OCI-LY3 (cell line): Measurements from ENCODE around the gene CNTF.
A peak's percentile ranks its signal among the peaks of the same experiment; 100 is the strongest.

Experiments used
- H2AFZ ChIP-seq: fragments of 200-600, 300-600 bp; shearing (Covaris generic); 2 replicates; pipeline ENCODE4 v1.6.0; 2014; ENCODE audit warnings: antibody characterized with exemption, low read depth, low read length
- H3K27ac ChIP-seq: fragments of 200-600, 300-600 bp; sonication (generic); 2 replicates; pipeline ENCODE4 v1.5.1; 2014; ENCODE audit warnings: mild to moderate bottlenecking, low read length, moderate library complexity, mixed read lengths
- H3K27me3 ChIP-seq: fragments of 200-600, 300-600 bp; sonication (generic); 2 replicates; pipeline ENCODE4 v1.6.1; 2014; ENCODE audit warnings: low read depth, low read length, mixed read lengths
- H3K36me3 ChIP-seq: fragments of 200-600, 300-600 bp; sonication (generic); replicated peaks from 2 replicates; pipeline ENCODE3; 2014; ENCODE audit warnings: low read depth, low read length, mixed read lengths
- H3K4me1 ChIP-seq: fragments of 300-600, 200-600 bp; sonication (generic); 2 replicates; pipeline ENCODE4 v1.6.1; 2014; ENCODE audit warnings: low read length, mixed read lengths
- H3K4me2 ChIP-seq: fragments of 200-600, 300-600 bp; sonication (generic); 2 replicates; pipeline ENCODE4 v1.6.1; 2014; ENCODE audit warnings: low read length, mixed read lengths
- H3K4me3 ChIP-seq: fragments of 300-600, 200-600 bp; sonication (generic); 2 replicates; pipeline ENCODE4 v1.5.1; 2014; ENCODE audit warnings: antibody characterized with exemption, mild to moderate bottlenecking, low read length, moderate library complexity
- H3K79me2 ChIP-seq: fragments of 300-600, 200-600 bp; shearing (Covaris generic); 2 replicates; pipeline ENCODE4 v1.6.1; 2014; ENCODE audit warnings: mild to moderate bottlenecking, low read length, mixed read lengths
- H3K9ac ChIP-seq: fragments of 300-600, 200-600 bp; shearing (Covaris generic); 2 replicates; pipeline ENCODE4 v1.6.0; 2014; ENCODE audit warnings: mild to moderate bottlenecking, low read length, moderate library complexity
- H3K9me3 ChIP-seq: fragments of 200-600, 300-600 bp; shearing (Covaris generic); 2 replicates; pipeline ENCODE4 v1.6.1; 2014; ENCODE audit warnings: low read length, mixed read lengths; ENCODE audit not compliant: insufficient read depth
- H4K20me1 ChIP-seq: fragments of 200-600, 300-600 bp; sonication (generic); 2 replicates; pipeline ENCODE4 v1.6.1; 2016; ENCODE audit warnings: low read length, mixed read lengths; ENCODE audit not compliant: insufficient read depth
- EZH2phosphoT487 ChIP-seq: fragments of 200-600 bp; shearing (Covaris generic); IDR thresholded peaks from 2 replicates; pipeline ENCODE4 v1.6.1; 2018; ENCODE audit warnings: antibody characterized with exemption, mixed run types, low read depth
- TF ChIP-seq, protein P1 (sequence below): fragments of 200-600, 300-600 bp; sonication (generic); IDR thresholded peaks from 2 replicates; pipeline ENCODE4 v1.5.1; 2014; ENCODE audit warnings: antibody characterized with exemption, low read length, low read depth

CNTF gene

DNA sequence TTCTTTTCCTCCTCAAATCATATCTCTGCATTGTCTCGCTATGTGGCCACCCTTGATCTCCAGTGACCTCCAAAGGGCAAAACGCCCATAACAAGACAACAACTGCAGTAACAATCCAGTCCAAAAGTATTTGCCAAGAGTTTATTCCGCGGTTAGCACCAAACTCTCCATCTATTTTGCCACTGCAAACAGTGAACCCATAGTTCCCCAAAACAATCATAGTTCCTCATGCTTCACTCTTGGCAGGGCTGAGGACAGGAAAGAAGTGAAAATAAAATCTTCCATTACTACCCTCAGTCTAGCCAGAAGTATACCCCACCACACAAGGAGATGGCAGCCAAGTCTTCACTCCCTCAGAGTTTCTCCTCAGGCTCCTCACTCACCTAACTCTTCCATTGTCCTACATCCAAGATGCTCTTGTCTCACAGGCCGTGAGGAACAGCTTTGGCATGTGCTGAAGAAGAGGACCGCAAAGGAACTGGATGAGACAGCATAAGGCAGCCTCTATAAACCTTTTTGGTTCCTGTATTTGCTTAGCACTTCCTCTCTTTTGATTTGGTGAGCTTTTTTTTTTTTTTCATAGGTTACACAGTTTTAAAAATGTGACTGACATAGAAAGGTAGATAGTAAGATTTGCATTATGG is 47.0 kb upstream of the CNTF start, which contains the start of gene LPXN:
Gene LPXN, minus strand, starts transcription at position 480 of the 644 bp plus-strand sequence. Its CDS starts 84 bp downstream, at position 396.
- Histone ChIP-seq H4K20me1 (peaks cover 9% of the 10 kb centered on the region), H3K79me2 (peaks cover 51% of the 10 kb centered on the region), H3K27me3 (no peaks in the 10 kb centered on the region), H3K36me3 (peaks cover 8% of the 10 kb centered on the region), H3K27ac (peak within 1 kb of the TSS; percentile 94), H3K4me1 (peaks cover 44% of the 10 kb centered on the region), H3K4me3 (peak within 1 kb of the TSS; percentile 75), H3K4me2 (peak within 1 kb of the TSS; percentile 92), H3K9me3 (no peaks in the 10 kb centered on the region), H3K9ac (peak within 1 kb of the TSS; percentile 95), H2AFZ (peak within 1 kb of the TSS; percentile 37; the same call in 1 of the 2 replicates)
- TF ChIP-seq EZH2phosphoT487, result no peak
- TF ChIP-seq, protein P1, sequence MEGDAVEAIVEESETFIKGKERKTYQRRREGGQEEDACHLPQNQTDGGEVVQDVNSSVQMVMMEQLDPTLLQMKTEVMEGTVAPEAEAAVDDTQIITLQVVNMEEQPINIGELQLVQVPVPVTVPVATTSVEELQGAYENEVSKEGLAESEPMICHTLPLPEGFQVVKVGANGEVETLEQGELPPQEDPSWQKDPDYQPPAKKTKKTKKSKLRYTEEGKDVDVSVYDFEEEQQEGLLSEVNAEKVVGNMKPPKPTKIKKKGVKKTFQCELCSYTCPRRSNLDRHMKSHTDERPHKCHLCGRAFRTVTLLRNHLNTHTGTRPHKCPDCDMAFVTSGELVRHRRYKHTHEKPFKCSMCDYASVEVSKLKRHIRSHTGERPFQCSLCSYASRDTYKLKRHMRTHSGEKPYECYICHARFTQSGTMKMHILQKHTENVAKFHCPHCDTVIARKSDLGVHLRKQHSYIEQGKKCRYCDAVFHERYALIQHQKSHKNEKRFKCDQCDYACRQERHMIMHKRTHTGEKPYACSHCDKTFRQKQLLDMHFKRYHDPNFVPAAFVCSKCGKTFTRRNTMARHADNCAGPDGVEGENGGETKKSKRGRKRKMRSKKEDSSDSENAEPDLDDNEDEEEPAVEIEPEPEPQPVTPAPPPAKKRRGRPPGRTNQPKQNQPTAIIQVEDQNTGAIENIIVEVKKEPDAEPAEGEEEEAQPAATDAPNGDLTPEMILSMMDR, result peak; percentile 38; the same call in 1 of the 2 replicates

- TF ChIP-seq, protein P1, result peak; percentile 60
- TF ChIP-seq EZH2phosphoT487, result no peak
- H3K4me1 ChIP-seq, result peaks cover 53% of the 10 kb centered on the region
These were observed 45.5 kb upstream of the CNTF start for GRCh38 chr11:58576887-58577471.

DNA sequence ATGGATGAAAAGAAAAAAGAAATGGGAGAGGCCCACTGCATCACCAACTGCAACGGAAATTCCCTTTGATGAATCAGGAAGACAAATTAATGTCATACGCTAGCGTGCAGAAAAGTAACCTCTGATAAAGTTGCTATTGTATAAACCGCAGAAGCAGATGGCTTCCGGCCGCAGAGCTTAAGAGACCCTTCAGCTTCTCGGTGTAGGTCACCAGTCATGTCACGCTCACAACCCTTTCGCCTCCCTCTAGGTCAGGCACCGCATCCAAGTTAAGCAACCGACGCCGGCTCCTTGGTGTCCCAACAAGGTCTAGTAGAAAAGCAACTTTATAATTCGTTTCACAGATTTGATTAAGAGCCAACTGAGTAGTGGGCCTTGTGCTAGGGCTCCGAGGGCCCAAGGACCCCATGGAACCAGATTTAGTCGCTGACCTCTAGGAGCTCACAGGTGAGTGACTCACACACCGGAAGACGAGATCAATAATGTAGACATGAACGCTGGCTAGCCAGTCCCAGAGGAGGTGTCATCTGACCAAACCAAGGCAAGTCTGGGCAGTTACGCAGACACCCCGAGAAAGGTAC is 44.8 kb upstream of the CNTF start:
- Histone ChIP-seq H3K4me2 (peak overlapping the region; percentile 92), H2AFZ (peak overlapping the region; percentile 62), H3K9ac (peak overlapping the region; percentile 95), H3K9me3 (no peaks in the 10 kb centered on the region), H3K79me2 (peaks cover 68% of the 10 kb centered on the region), H3K4me1 (peaks cover 57% of the 10 kb centered on the region), H3K27me3 (no peaks in the 10 kb centered on the region), H3K36me3 (peaks cover 9% of the 10 kb centered on the region), H4K20me1 (peaks cover 31% of the 10 kb centered on the region), H3K4me3 (peak overlapping the region; percentile 75), H3K27ac (peak overlapping the region; percentile 94)
- TF ChIP-seq EZH2phosphoT487, result no peak
- TF ChIP-seq, protein P1, result no peak

More at GRCh38 chr11:58576887-58577471, 45.5 kb upstream of the CNTF start:
- peaks cover 24% of the 10 kb centered on the region for H4K20me1 ChIP-seq
- H2AFZ ChIP-seq, result 0 out of 2 replicates have a peak overlapping the region, but pooled peaks have one; percentile 62
- no peaks in the 10 kb centered on the region for H3K9me3 ChIP-seq
- peak overlapping the region; percentile 95 for H3K9ac ChIP-seq
- H3K4me2 ChIP-seq, result peak overlapping the region; percentile 92
- H3K27ac ChIP-seq, result peak overlapping the region; percentile 94
- H3K4me3 ChIP-seq, result peak overlapping the region; percentile 75
- H3K27me3 ChIP-seq, result no peaks in the 10 kb centered on the region
- peaks cover 9% of the 10 kb centered on the region for H3K36me3 ChIP-seq
- peaks cover 63% of the 10 kb centered on the region for H3K79me2 ChIP-seq

DNA sequence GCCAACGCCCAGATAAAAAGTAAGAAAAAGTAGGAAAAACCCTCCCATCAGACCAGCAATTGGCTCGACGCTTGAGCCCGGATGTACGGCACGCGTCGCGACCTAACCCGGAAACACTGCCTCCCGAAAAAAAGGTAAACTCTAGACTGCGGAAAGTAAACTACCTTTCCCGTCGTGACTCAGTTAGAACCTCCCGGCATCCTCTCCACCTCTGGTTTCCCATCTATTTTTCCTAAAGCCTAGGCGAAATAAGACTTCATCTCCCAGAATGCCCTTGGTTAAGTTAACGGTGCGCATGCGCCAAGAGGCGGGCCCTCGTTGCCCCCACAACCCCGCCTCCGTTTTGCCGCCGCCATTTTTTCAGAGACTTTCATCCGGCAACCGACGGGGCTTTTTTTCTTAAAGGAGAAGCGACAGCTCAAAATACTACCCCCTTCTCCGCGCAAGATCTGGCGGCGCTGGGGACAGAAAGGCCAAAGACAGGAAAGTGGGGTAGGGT is 44.3 kb upstream of the CNTF start:
- H3K27ac ChIP-seq, result peak overlapping the region; percentile 94
- peaks cover 9% of the 10 kb centered on the region for H3K36me3 ChIP-seq
- TF ChIP-seq, protein P1, result no peak
- no peak for TF ChIP-seq EZH2phosphoT487
- H3K9me3 ChIP-seq, result no peaks in the 10 kb centered on the region
- peaks cover 36% of the 10 kb centered on the region for H4K20me1 ChIP-seq
- peak overlapping the region; percentile 75 for H3K4me3 ChIP-seq
- peaks cover 59% of the 10 kb centered on the region for H3K4me1 ChIP-seq
- no peaks in the 10 kb centered on the region for H3K27me3 ChIP-seq
- peak overlapping the region; percentile 62 for H2AFZ ChIP-seq
- H3K79me2 ChIP-seq, result peaks cover 71% of the 10 kb centered on the region
- H3K9ac ChIP-seq, result peak overlapping the region; percentile 95
- H3K4me2 ChIP-seq, result peak overlapping the region; percentile 92
